Neuron (in vitro differentiated cells): ENCODE results near the gene PRPSAP1.

Experiments
- H2AFZ ChIP-seq: one replicate; pipeline ENCODE4 v1.6.1; 2013; ENCODE audit warnings: low read depth, mild to moderate bottlenecking, inconsistent platforms, low read length, moderate library complexity
- H3K27me3 ChIP-seq: one replicate; pipeline ENCODE4 v1.6.1; 2013; ENCODE audit warnings: low read length; ENCODE audit not compliant: insufficient read depth
- H3K36me3 ChIP-seq: one replicate; pipeline ENCODE4 v1.6.1; 2013; ENCODE audit warnings: low read length; ENCODE audit not compliant: insufficient read depth
- H3K4me1 ChIP-seq: one replicate; pipeline ENCODE4 v1.6.1; 2013; ENCODE audit warnings: low read length; ENCODE audit not compliant: insufficient read depth
- H3K4me3 ChIP-seq: 2 replicates; pipeline ENCODE4 v1.5.1; 2013; ENCODE audit warnings: mild to moderate bottlenecking, low read length, moderate library complexity
- H3K9me3 ChIP-seq: one replicate; pipeline ENCODE4 v1.6.1; 2013; ENCODE audit warnings: low read length

The PRPSAP1 gene

GRCh38 chr17:76386966-76387765, 33.5 kb upstream of the PRPSAP1 start:
- Histone ChIP-seq H2AFZ (no peak overlapping the region), H3K36me3 (peaks cover 27% of the 10 kb centered on the region), H3K27me3 (no peaks in the 10 kb centered on the region), H3K9me3 (no peaks in the 10 kb centered on the region), H3K4me1 (peaks cover 4% of the 10 kb centered on the region), H3K4me3 (no peak overlapping the region)

- Histone ChIP-seq H3K4me1 (peaks cover 13% of the 10 kb centered on the region), H2AFZ (no peak overlapping the region), H3K4me3 (no peak overlapping the region), H3K9me3 (no peaks in the 10 kb centered on the region), H3K27me3 (no peaks in the 10 kb centered on the region), H3K36me3 (peaks cover 17% of the 10 kb centered on the region)
These were observed 32.4 kb upstream of the PRPSAP1 start for GRCh38 chr17:76385892-76386786.

- Histone ChIP-seq H3K4me1 (peaks cover 13% of the 10 kb centered on the region), H3K4me3 (peak overlapping the region; percentile 59), H2AFZ (peak overlapping the region; percentile 91), H3K36me3 (peaks cover 9% of the 10 kb centered on the region), H3K9me3 (no peaks in the 10 kb centered on the region), H3K27me3 (no peaks in the 10 kb centered on the region)
These were observed 31.5 kb upstream of the PRPSAP1 start for GRCh38 chr17:76384987-76385891.

- Histone ChIP-seq H3K4me1 (peaks cover 13% of the 10 kb centered on the region), H3K4me3 (peak within 1 kb of the TSS; percentile 59)
These were observed 30.7 kb upstream of the PRPSAP1 start, which contains the start of gene SPHK1 for GRCh38 chr17:76384222-76384986. Gene SPHK1 (plus strand): TSS chr17:76384609. CDS start chr17:76385645, 1,036 bp downstream.

GRCh38 chr17:76383546-76384221, 30.0 kb upstream of the PRPSAP1 start:
- peaks cover 13% of the 10 kb centered on the region for H3K4me1 ChIP-seq
- H2AFZ ChIP-seq, result peak overlapping the region; percentile 91
- H3K36me3 ChIP-seq, result peaks cover 7% of the 10 kb centered on the region
- H3K27me3 ChIP-seq, result no peaks in the 10 kb centered on the region
- no peaks in the 10 kb centered on the region for H3K9me3 ChIP-seq
- H3K4me3 ChIP-seq, result peak overlapping the region; percentile 59

More at GRCh38 chr17:76384222-76384986, 30.7 kb upstream of the PRPSAP1 start, which contains the start of gene SPHK1:
- Histone ChIP-seq H3K9me3 (no peaks in the 10 kb centered on the region), H2AFZ (peak within 1 kb of the TSS; percentile 91), H3K27me3 (no peaks in the 10 kb centered on the region), H3K36me3 (peaks cover 9% of the 10 kb centered on the region)

GRCh38 chr17:76382803-76383545, 29.3 kb upstream of the PRPSAP1 start:
- H2AFZ ChIP-seq, result peak overlapping the region; percentile 70
- H3K9me3 ChIP-seq, result no peaks in the 10 kb centered on the region
- peaks cover 13% of the 10 kb centered on the region for H3K4me1 ChIP-seq
- peak overlapping the region; percentile 59 for H3K4me3 ChIP-seq
- H3K36me3 ChIP-seq, result peaks cover 6% of the 10 kb centered on the region
- no peaks in the 10 kb centered on the region for H3K27me3 ChIP-seq

GRCh38 chr17:76382351-76382802, 28.7 kb upstream of the PRPSAP1 start:
- Histone ChIP-seq H3K27me3 (no peaks in the 10 kb centered on the region), H3K4me1 (peaks cover 13% of the 10 kb centered on the region), H3K4me3 (peak overlapping the region; percentile 59), H2AFZ (peak overlapping the region; percentile 70), H3K9me3 (no peaks in the 10 kb centered on the region), H3K36me3 (peaks cover 5% of the 10 kb centered on the region)

GRCh38 chr17:76381633-76382350, 28.1 kb upstream of the PRPSAP1 start:
- Histone ChIP-seq H3K9me3 (no peaks in the 10 kb centered on the region), H3K4me3 (no peak overlapping the region), H3K4me1 (peaks cover 13% of the 10 kb centered on the region), H3K36me3 (no peaks in the 10 kb centered on the region), H2AFZ (no peak overlapping the region), H3K27me3 (no peaks in the 10 kb centered on the region)

GRCh38 chr17:76379646-76380376, 26.1 kb upstream of the PRPSAP1 start:
- H3K4me1 ChIP-seq, result peaks cover 13% of the 10 kb centered on the region

GRCh38 chr17:76379275-76379641, 25.5 kb upstream of the PRPSAP1 start:
- no peak overlapping the region for H3K4me3 ChIP-seq
- H2AFZ ChIP-seq, result no peak overlapping the region
- no peaks in the 10 kb centered on the region for H3K9me3 ChIP-seq
- H3K27me3 ChIP-seq, result no peaks in the 10 kb centered on the region
- H3K36me3 ChIP-seq, result no peaks in the 10 kb centered on the region
- peaks cover 13% of the 10 kb centered on the region for H3K4me1 ChIP-seq

More at GRCh38 chr17:76379646-76380376, 26.1 kb upstream of the PRPSAP1 start:
- H3K9me3 ChIP-seq, result no peaks in the 10 kb centered on the region
- no peaks in the 10 kb centered on the region for H3K36me3 ChIP-seq
- H2AFZ ChIP-seq, result no peak overlapping the region
- H3K27me3 ChIP-seq, result no peaks in the 10 kb centered on the region
- H3K4me3 ChIP-seq, result no peak overlapping the region
